SK-N-SH treated with all-trans-retinoic acid at 6 μM for 48 hours (cell line): ENCODE results near the gene ADK.

ENCODE experiments used
- CREB5 ChIP-seq: fragments of 250-450 bp; sonication (Bioruptor Pico); IDR thresholded peaks from 2 replicates; pipeline ENCODE4 v1.5.1; 2020; ENCODE audit warnings: low read depth, mild to moderate bottlenecking, moderate library complexity
- CSDC2 ChIP-seq: fragments of 250-450 bp; sonication (Bioruptor Pico); IDR thresholded peaks from 2 replicates; pipeline ENCODE4 v1.5.0; 2020; ENCODE audit warnings: mild to moderate bottlenecking, moderate library complexity
- ISL1 ChIP-seq: fragments of 250-450 bp; sonication (Bioruptor Pico); IDR thresholded peaks from 2 replicates; pipeline ENCODE4 v2.1.2; 2022; ENCODE audit warnings: mild to moderate bottlenecking, moderate library complexity
- TOX ChIP-seq: fragments of 250-450 bp; sonication (Bioruptor Pico); IDR thresholded peaks from 2 replicates; pipeline ENCODE4 v1.8.0; 2021; ENCODE audit warnings: mild to moderate bottlenecking, moderate library complexity, borderline replicate concordance
- ZNF565 ChIP-seq: fragments of 450-650 bp; formaldehyde crosslinking; conservative IDR thresholded peaks from 2 replicates; pipeline ENCODE4 v1.5.0; 2020; ENCODE audit warnings: low read depth, mild to moderate bottlenecking, moderate library complexity

- TF ChIP-seq CSDC2 (CRISPR knock-in tag) (no peak), ZNF565 (CRISPR knock-in tag) (no peak), ISL1 (CRISPR knock-in tag) (no peak), TOX (CRISPR knock-in tag) (no peak), CREB5 (CRISPR knock-in tag) (no peak)
Observed at GRCh38 chr10:74289188-74289587, 138.2 kb downstream of the ADK start.
